ENCODE data around the gene MRPL58.

The MRPL58 gene

DNA sequence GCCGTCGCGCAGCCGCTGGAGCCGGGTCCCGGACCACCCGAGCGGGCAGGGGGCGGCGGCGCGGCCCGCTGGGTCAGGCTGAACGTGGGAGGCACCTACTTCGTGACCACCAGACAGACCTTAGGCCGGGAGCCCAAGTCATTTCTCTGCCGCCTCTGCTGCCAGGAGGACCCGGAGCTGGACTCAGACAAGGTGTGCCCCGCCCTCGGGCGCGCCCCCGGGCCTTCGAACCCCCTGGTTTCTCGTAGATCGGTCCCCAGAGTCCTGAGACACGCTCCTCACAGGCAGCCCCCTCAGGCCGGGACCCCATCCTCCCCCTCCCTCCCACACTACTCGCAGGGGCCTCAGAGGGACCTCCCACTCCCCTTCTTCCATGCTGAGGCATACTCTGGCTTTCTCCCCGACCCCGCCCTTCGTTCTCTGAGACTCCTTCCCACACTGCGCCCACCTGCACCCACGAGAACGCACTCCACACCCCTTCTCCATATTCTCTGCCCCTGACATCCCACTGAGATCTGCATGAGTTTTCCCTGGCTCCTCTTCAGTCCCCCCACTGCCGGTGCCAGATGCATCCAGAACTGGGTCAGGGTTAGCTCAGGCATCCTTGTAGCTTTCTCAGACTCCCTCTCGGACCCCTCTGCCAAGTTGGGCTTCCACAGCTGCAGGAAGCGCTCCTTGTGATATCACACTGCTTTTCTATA, 35.1 kb downstream of the MRPL58 start:
- no peak for DNase-seq (ENCODE audit: low read depth)

DNA sequence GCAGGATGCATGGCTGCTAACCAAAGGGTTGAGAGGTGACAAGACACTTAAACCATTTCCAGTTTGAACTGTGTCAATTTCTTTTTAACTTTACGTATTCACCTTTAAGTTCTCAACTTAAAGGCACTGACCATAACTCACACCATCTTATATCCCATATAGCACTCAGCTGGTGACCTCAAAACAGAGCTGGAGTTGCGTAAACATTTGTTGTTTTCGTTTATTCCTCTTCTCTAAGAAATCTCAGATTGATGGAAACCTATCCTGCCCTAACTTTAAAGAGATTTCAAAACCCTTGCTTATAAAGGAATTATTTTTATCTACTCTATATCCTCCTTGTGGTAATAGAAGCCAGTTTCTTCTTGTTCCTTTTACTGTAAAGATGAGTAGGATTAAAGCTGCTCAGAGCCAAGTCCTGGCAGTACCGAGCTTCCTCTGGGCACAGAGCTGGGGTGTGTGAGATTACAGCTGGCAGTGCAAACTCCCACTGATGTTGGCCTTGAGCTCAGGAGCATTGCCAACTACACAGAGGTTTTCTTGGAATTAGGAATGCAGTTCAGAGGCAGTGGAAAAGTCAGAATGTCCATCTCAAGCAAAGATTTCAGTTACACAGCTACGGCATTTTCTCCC, 35.9 kb downstream of the MRPL58 start:
- peak; percentile 83 for DNase-seq (ENCODE audit: low read depth)

DNA sequence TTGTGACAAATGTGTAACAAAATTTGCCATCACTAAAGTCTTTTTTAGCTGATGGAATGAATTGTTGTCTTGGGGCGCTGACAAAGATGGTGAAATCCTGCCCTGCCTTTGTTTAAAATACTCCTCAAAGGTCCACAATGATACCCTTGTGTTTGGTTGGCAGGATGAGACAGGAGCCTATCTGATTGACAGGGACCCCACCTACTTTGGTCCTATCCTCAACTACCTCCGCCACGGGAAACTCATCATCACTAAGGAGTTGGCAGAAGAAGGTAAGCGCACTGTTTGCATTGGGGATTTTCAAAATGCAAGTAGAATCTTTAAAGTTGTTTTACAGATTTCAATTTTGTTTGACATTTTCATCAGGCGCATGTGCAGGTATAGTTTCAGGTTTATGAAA, 36.6 kb downstream of the MRPL58 start:
- DNase-seq (ENCODE audit: low read depth): no peak

DNA sequence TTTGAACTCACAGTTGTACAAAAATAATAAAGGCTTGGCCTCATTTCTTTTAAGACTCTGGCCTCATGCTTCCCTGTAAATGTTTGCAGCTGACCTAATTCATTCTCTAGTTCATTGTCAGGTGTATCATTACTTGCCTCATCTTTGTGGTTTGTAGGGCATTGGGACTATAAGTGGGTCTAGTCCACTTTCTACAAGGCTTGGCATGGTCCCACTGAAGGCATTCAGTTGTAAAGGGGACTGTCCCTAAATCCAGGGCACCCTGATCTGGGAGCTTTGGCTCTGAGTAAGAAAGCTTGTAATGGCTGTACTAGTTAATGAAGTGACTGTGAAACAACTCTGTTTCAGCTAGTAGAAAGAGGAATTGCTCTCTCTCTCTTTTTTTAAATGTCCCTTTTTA, 37.2 kb downstream of the MRPL58 start:
- DNase-seq (ENCODE audit: low read depth): no peak

DNA sequence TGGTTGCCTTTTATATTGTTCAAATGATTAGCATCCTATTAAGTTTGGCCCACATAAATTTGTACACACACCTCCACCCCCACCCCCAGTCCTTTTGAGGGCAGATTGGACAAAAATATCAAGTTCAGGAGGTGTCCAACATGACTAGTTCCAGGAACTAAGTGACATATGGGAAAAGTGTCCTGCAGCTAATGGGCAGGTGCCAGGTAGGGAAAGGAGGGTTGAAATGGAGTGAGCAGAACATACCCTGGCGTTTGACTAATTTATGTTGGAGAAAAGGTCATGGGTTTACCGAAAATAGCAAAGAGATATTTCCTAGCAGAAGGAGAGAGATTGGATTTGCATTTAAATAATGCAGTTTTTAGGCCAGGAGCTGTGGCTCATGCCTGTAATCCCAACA, 39.5 kb downstream of the MRPL58 start:
- no peak for DNase-seq (ENCODE audit: low read depth)

DNA sequence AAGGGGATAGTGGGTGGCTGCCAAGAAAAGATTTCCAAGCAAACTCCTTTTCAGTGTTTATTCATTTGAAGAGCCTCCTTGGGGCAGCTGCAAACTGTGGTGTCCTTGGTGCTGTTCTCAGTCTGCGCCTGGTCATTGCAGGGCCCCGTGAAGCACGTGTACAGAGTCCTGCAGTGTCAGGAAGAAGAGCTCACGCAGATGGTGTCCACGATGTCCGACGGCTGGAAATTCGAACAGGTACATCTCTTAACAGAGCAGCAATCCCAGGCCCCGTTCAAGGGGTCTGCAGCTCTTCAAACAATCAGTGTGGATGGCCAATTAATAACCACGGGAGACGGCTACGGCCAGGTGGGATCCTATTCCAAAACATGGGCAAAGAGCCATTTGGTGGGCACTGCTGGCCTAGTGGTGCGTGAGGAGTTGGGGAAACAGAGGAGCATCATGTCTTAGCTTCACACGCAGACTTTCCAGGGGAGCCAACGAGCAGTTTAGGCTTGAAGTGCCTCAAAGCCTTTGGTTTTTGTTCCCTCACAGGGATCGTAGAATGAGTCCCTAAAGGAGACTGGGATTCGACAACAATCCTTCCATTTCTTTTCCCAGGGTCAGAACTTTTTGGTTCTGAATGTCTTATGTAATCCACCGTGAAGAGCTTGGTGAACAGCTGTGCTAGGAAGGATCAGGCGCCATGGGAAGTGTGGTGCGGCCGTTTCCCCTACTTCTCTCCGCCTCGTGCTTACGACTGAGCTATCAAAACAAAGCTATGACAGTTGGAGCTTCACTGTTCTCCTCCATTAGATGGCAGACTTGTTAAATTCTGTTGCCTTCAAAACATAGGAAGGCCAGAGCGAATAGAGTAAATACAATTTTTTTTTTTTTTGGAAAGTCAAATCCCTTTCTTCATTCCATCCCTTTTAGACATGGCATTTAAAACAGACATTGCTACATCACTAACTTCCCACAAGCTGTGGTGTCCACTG, 47.2 kb downstream of the MRPL58 start:
- DNase-seq (ENCODE audit: low read depth): peak; percentile 83

DNA sequence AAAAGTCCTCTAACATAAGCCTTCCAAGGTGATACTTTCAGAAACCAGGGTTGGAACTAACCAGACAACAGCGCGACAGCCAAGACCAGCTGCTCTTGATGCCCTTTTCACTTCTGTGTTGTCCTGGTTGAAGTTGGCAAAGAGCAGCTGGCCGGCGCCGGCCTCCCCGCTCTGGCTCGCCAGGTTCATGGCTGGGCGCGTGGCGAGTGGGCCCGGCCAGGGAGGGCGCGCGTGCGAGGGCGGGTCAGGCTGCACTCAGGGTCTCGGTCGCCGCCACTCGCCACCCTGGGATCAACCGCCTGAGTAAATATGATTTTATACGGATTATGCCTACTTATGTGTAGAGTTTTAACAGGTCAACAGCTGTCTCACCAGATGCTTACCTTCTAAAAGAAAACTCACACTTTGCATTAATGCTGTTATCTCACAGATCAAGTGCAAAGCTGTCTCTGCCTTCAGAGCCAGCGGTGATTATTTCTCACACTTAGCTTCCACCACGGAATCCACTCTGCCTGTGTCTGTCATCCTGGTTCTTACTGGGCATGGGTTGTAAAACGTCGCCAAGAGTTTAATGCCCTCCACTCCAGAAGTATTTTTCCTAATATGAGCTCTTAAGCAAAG, 48.1 kb downstream of the MRPL58 start:
- no peak for DNase-seq (ENCODE audit: low read depth)

DNA sequence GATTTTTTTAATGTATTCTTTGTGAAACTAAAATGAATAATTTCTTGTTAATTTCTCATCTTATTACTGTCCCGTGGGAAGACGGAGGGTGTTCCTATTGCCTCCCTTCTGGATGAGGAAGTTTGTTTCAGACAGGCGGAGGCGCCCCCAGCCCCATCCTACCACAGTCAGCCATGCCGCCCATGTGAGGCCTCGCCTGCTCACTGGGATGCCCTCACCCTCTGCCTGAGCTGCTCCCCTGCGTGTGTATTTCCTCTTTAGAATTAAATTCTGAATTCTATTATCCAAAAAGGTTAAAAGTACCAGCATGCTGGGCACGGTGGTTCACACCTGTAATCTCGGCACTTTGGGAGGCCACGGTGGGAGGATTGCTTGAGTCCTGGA, 48.6 kb downstream of the MRPL58 start:
- DNase-seq (ENCODE audit: low read depth): no peak

DNA sequence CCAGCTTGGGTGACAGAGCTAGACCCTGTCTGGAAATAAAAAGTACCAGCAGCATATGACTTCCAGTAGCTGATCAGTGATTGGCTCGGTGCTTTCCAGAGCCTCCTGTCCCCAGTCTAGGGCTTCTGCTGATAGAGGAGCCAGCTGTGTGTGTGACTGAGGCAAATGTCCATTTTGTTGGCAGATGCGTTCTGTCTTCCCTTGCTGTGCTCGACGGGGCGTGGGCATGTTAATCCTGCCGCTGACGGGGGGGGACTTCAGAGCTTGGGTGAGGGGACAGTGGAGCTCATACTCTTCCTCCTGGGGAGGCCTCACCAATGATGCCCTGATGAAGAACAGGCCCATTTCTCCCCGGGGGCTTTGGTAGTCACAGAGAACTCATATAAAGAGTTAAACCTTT, 49.1 kb downstream of the MRPL58 start:
- no peak for DNase-seq (ENCODE audit: low read depth)

DNA sequence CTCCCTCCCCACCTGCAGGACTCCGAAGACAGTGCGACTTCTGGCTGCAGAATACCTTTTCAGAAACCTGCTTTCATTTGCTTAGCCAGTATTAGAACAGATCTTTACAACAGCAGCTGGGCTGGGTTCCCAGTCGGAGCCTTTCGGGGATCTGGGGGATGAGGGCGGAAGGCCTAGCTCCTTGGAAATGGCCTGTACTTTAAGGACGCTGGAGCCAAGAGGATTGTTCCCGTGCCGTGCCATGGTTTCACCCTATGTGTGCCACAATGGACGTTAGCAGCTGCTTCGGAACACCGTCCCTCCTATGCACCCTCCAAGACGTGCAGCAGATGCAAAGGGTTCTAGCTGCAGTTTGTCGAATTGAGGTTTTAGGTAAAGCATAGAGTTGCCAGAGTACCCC, 50.7 kb downstream of the MRPL58 start:
- DNase-seq (ENCODE audit: low read depth): no peak

DNA sequence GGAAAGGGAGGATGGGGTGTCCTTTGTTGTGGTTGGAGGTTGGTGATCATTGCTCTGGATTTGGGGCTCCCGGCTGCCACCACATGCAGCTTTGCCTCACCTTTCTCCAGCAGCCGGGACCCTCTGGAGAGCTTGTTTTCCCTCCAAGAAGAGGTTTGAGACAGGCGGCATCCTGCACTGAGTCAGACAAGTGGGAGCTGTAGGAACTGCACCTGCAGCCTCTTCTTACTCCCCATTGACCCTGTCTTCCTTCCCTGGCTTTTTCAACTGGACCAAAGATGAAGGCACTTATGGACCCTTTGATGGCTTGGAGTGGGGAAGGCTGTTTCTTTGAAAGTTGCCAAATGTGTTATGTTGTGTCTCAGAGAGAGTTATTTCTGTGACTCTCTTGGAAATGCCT, 51.2 kb downstream of the MRPL58 start:
- DNase-seq (ENCODE audit: low read depth): no peak

DNA sequence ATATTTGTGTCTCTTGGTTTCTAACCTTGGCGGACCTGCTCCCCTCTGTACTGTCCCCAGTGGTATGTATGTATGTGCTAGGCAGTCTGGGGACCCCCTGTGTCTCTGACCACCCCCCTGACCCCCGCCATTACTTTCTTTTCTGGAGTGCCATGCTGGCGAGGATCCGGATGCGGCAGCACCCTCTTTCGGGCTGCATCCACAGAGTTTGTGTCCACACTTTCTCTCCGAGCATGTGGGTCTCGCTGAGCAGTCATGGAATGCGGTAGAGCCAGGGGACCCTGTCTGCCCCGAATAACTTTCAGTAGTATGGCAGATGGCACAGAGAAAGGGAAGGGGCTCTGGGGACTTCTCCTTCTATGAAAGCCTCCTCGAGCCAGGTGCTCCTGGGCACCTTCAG, 51.6 kb downstream of the MRPL58 start:
- no peak for DNase-seq (ENCODE audit: low read depth)

DNA sequence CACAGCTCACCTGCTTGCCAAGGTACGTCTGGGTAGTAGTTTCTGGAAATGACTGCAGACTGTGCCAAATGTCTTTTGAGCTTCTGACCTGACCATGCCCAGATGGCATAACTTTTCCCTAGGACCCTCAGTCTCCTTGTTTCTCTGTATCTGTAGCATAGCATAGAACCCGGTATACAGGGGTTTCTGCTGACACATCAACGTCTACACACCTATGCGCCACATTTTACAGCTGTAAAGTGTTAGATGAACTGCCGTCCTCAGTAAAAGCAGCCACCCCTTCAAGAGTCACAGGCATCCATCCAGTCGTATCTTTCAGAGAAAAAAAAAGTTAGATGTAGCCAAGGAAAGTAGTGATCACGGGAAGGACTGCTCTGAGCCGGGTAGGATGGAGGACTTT, 52.0 kb downstream of the MRPL58 start:
- DNase-seq (ENCODE audit: low read depth): no peak

DNA sequence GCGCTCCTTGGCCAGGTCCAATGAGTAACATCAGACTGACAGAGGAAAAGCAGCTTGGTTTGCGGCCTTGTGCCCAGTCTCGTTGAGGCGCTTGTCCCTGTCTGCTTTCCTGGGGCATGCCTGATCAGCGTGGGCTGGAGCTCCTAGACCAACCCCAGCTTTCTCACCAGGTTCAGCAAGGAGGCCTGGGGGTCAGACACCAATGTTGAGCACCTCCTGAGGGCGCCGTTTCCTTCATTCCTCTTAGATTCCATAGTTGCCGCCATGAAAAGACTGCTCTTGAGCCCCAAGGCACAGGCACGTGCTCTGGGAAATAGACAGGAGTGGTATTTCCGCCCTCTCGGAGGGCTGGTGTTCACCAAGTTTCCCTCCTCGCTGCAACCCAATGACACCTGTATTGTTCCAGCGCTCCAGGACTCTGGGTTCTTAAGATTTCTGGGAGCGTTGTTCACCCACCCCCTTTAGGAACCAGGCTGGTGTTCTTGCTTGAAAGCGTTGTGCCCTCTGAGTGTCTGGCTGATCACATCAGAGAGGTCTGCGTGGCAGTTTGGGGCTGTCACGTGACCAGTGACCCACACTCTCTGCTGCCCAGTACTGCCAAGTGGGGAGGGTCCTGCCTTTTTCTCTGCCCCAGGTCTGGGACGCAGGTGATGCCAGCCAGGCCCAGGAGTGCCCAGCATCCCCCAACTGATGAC, 52.5 kb downstream of the MRPL58 start:
- DNase-seq (ENCODE audit: low read depth): no peak

DNA sequence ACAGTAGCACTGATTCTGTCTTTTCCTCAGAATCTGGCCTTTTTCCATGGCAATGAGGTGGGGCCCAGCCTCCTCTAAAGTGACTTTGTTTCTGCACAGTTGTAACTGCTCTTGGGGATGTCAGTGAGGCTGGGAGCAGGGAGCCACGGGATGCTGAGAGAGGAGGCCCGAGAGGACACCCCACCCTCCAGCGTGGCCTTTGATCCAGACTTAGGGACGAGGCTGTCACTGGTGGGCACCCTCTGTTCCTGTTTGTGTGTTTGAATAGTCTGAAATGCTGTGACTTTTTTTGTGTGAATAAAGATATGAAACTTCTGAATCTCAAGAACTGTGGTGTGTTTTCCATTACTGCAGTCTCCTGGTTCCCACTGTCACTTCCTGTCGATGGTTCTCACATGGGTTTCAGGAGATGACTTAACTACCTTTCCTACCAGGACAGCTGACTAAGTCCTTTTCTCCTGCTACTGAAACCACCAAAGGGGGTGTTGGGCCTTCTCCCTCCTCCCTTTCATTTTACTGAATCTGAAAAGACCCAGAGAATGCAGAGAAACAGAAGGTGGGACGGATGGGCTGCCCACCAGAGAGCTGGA, 53.2 kb downstream of the MRPL58 start:
- DNase-seq (ENCODE audit: low read depth): no peak

DNA sequence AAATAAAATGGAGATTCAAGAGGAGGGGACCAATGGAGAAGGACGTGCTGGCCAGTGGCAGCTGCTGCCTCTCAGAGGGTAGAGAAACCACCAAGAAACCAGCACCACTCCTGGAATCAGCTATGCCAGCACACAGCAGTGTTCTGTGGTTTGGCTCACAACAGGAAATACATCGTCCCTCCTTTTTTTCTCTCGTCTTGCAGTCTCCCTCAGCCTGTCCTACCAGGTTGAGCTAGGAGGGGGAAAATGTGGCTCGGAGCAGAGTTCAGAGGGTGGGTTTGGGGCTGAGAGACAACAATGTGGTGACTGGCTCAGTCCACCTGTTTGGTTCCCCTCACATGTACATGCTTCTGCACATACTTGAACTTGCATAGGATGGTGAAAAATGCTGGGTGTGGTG, 55.4 kb downstream of the MRPL58 start:
- DNase-seq (ENCODE audit: low read depth): no peak

DNA sequence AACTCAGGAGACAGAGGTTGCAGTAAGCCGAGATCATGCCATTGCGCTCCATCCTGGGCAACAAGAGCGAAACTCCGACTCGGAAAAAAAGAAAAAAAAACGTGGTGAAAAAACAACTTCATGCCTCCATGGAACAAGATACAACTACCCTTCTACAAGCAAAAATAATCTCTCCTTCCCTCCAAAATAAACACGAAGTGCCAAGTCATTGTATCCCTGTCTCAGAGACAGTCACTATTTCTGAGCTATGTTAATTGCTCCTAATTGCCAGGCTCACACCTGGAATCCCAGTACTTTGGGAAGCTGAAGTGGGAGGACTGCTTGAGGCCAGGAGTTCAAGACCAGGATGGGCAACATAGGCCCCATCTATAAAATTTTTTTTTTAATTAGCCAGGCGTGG, 56.3 kb downstream of the MRPL58 start:
- no peak for DNase-seq (ENCODE audit: low read depth)

DNA sequence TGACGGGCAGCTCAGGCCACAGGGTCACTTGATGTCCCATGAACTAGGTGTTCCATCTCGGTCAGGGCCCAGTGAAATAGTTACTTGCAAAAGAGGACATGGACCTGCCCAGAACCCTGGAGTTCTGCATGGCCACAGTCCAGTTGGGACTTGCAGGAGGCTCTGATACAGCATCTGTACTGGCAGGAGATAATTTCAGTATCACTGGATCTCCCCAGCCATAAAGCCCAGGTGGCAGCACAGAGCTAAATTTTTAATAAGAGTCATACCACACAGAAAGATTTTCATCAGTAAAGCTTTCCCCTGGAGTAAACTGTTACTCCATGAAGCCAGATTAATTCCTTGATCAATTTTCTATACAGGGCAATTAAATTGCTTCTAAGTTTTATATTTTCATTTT, 57.3 kb downstream of the MRPL58 start:
- no peak for DNase-seq (ENCODE audit: low read depth)
